Measurements from ENCODE around the gene KCNT2. TPM values are rescaled to one million over a fixed set of nuclear protein-coding genes. Genes with fewer than 3 reads are reported as not detected.

The KCNT2 gene
- total RNA-seq, 1 experiment from 2014 or later: 9.1 TPM

GRCh38 chr1:196357913-196358312 is 250.3 kb downstream of the KCNT2 start:
- Histone ChIP-seq H4K5ac (ENCODE audit: insufficient read length, low read depth, low read length) (no peak overlapping the region), H3K14ac (ENCODE audit: insufficient read depth, low read length) (no peak overlapping the region), H2AK5ac (ENCODE audit: insufficient read length, low read length) (no peak overlapping the region), H3K4me2 (ENCODE audit: insufficient read depth, insufficient read length, low read length) (no peak overlapping the region), H3K27ac (ENCODE audit: insufficient read length, low read depth, low read length) (no peak overlapping the region), H3K4me1 (ENCODE audit: insufficient read depth, low read length) (no peaks in the 10 kb centered on the region; the same call in 1 of the 2 replicates), H3K4ac (ENCODE audit: low read depth, low read length) (no peak overlapping the region), H3K23ac (ENCODE audit: insufficient read length, low read depth, low read length) (no peak overlapping the region), H3K9ac (ENCODE audit: extremely low read depth, insufficient read length, low read length) (no peak overlapping the region), H3K79me1 (ENCODE audit: insufficient read depth, low read depth, low read length, poor library complexity, severe bottlenecking) (no peaks in the 10 kb centered on the region), H2BK120ac (ENCODE audit: low read depth, low read length, poor library complexity, severe bottlenecking) (no peak overlapping the region), H3K27me3 (ENCODE audit: insufficient read depth, low read length) (no peaks in the 10 kb centered on the region), H2BK15ac (ENCODE audit: low read depth, low read length) (no peak overlapping the region), H3K18ac (ENCODE audit: insufficient read length, low read depth, low read length) (no peak overlapping the region), H4K20me1 (ENCODE audit: control insufficient read depth, insufficient read depth, insufficient read length) (no peaks in the 10 kb centered on the region), H3K9me3 (ENCODE audit: control insufficient read depth, low read depth, low read length) (no peaks in the 10 kb centered on the region), H4K91ac (ENCODE audit: insufficient read length, low read depth, low read length) (no peak overlapping the region), H3K56ac (ENCODE audit: insufficient read length, low read depth, low read length) (no peak overlapping the region), H2BK5ac (ENCODE audit: insufficient read length, low read length) (no peak overlapping the region), H4K8ac (replicated peaks; ENCODE audit: insufficient read length, low read depth, low read length) (no peak overlapping the region), H2BK20ac (ENCODE audit: low read depth, low read length, poor library complexity, severe bottlenecking) (no peak overlapping the region), H3T11ph (ENCODE audit: low read length) (no peak overlapping the region), H3K79me2 (ENCODE audit: insufficient read depth, low read length) (no peaks in the 10 kb centered on the region), H3K23me2 (ENCODE audit: insufficient read length, low read depth, low read length, poor library complexity, severe bottlenecking) (no peaks in the 10 kb centered on the region), H2BK12ac (ENCODE audit: insufficient read length, low read depth, low read length) (no peak overlapping the region), H2AFZ (ENCODE audit: low read length) (no peak overlapping the region)
- peaks cover 0 to 4% of the 10 kb centered on the region in 2 experiments; a peak in 2 of 5 replicates for H3K9me3 Mint-ChIP-seq
- no peak overlapping the region for H3K4me3 Mint-ChIP-seq
- no peak for DNase-seq
- no peaks in the 10 kb centered on the region for H3K27me3 Mint-ChIP-seq (ENCODE audit: low read depth)
- no peak for TF ChIP-seq CTCF (conservative IDR thresholded peaks at IDR 0.05)
- H3K27ac Mint-ChIP-seq: peak overlapping the region in 2 of 3 experiments; percentile 6 to 75; a peak in 4 of 7 replicates
- peaks cover 0 to 5% (median 4%) of the 10 kb centered on the region in 3 experiments; a peak in 5 of 7 replicates for H3K36me3 Mint-ChIP-seq (ENCODE audit: insufficient read depth in 1 of 3, low read depth in 3 of 3)
- H3K4me1 Mint-ChIP-seq: peaks cover 13 to 22% of the 10 kb centered on the region in 2 experiments
- no CpG with 5 or more reads among the region's 1 CpG for WGBS (ENCODE audit: extremely low coverage, insufficient read length, low lambda C conversion rate)

All from H9 (cell line).